GM19099 (cell line): ENCODE data around the gene KRTAP10-9.
"Not testable (repeated sequence)": the region's sequence is repeated elsewhere in the genome, so short reads cannot be mapped to it uniquely, and the experiment has no call there.

Experiments
- POLR2A ChIP-seq: IDR thresholded peaks from 3 replicates; pipeline ENCODE4 v1.6.1; 2011; ENCODE audit warnings: low read depth; ENCODE audit not compliant: insufficient read length; ENCODE audit errors: extremely low read depth

The KRTAP10-9 gene

DNA sequence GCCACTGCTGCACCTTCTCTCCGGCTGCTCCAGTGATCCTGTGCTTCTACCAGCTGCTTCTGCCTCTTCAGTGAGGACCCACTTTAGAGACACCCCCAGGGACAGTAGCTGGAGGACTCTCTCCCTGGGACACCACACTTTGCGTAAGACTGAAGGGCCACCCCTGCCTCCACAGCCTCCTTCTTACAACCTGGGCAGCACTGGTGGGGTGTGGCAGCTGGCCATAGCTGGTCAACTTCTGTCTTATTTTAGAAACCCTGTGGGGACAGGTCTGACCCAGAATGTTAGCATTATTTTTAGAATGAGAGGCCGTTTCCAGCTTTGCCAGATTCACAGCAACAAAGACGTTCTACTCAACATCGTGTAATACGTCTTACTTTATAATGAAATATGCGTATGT, 1.1 kb upstream of the KRTAP10-9 start:
- no peak for TF ChIP-seq POLR2A

DNA sequence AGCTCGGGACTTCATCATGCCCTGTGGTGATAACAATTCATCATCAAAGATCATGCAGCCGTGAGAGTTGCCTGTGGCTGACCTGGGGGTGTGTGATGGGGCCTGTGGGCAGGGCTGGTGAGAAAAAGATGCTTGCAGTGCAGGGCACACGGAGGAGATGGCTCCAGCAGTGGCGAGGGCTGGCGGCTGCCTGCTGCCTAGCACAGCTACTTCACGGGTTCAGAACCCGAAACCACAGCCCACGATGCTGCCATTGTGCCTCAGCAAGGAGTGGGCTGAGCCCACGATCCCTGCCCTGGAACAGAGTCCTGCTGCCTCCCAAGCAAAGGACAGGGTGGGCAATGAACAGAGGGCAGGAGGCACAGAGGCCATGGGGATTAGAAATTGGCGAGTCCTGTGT, 631 bp upstream of the KRTAP10-9 start:
- TF ChIP-seq POLR2A: no peak

DNA sequence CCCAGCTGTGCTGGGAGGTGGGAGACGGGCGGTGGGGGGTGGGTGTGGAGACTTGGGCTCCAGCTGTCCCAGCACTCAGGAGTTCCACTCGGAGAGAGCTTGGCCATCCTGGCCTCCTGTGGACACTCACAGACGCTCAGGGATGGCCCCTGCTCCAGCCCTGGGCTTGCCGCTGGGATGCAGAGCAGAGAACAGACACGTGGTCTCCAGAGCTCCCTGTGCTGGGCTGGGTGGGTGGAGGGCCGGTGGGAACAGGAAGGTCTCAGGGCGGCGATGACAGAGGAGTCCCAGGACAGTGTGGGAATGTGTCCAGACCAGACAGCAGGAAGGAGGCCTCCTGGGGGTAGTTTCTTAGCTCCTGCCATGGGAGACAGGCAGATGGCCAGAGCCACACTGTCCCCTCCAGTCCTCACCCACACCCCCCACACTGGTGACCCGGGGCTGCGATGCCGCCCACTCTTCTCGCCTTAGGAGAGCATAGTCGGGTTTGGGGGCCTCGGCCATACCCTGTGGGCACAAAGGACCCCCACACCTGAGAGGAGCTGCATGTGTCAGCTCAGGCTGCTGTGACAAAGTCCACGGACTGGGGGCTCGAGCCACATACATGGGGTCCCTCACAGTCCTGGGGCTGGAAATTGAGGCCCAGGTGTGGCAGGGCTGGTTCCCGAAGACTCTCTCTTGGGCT, 2.0 kb downstream of the KRTAP10-9 start:
- TF ChIP-seq POLR2A: no peak

DNA sequence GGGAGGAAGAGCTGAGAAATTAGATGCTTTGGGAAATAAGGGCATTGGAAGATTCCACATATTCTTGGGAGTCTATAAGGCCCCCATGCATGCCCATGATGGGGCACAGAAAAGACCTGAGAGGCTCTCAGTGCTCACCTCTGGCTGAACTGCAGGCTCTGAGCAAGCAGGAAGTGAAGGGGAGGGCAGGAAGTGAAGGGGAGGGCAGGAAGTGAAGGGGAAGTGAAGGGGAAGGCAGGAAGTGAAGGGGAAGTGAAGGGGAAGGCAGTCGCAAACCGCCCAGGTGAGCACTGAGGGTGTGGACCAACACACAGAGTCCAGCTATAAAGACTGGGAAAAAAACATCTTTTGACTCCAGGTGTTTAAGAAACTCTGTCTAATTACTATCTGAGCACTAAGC, 3.5 kb downstream of the KRTAP10-9 start:
- TF ChIP-seq POLR2A: no peak

DNA sequence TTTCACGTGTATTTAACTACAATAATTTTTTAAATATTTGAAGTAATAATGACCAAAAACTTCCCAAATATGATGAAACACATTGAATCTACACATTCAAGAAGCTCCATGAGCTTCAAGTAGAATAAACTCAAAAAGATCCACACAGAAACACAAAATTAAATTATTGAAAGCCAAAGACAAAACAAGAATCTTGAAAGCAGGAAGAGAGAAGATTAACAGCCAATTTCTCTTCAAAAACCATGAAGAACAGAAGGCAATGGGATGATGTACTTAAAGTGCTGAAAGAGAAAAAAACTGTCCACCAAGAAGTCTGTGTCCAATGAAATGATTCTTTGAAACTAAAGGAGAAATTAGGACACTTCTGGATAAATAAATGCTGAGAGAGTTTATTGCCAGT, 5.2 kb downstream of the KRTAP10-9 start:
- no peak for TF ChIP-seq POLR2A

DNA sequence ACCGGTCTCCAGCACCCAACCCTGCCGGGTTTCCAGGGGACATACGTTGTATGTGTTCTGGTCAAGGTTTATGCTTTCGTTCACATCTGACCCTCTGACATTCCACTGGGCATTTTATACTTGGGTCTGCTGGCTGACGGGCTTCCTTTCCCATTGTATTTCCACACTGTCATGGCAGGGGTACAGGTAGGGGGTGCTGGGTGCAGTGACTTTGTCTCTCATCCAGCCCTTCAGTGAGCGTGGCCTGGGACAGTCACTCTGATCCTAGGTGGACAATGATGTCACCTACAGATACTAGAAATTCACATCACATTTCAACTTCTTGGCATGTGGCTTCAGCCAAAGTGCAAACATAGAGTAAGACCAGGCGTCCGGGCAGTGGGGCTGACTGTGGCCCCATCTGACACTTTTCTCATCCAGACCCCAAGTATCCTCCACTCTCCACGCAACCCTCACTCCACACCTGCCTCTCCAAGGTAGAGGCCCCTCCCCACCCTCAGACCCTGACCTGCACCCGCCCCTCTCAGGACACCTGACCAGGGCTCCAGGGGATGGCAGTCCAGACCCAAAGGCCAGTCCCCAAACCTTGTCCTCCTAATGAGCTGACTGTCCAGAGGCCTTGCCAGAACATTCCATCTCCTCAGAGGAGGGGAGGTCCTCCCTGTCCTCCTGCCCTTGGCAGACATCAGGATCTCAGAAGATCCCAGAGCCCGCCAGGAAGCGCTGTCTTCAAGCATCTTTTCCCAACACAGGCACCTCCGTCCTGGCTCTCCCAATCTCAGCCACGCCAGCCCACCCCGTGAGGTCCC, 9.5 kb downstream of the KRTAP10-9 start:
- TF ChIP-seq POLR2A: no peak

DNA sequence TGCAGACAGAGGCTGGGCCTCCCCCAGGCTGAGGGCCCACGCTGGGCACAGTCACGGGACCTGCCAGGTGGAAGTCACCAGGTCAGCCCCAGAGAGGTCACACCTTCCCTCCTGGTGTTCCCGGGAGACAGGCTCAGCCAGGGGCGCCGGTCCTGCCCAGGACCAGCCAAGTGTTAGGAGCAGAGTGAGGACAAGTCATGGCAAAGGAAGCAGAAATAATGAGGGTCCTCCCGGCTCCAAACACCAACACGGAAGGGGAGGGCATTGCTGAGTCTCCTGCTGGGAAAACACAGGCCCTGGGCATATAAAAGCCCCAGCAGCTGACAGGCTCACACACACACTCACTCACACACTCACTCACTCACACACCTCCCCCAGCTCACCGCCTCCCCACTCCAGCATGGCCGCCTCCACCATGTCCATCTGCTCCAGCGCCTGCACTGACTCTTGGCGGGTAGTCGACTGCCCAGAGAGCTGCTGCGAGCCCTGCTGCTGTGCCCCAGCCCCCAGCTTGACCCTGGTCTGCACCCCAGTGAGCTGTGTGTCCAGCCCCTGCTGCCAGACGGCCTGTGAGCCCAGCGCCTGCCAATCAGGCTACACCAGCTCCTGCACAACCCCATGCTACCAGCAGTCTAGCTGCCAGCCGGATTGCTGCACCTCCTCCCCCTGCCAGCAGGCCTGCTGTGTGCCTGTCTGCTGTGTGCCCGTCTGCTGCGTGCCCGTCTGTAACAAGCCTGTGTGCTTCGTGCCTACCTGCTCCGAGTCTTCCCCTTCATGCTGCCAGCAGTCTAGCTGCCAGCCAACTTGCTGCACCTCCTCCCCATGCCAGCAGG, 10.3 kb downstream of the KRTAP10-9 start, which contains the start of gene KRTAP10-10:
TSS of gene KRTAP10-10 (plus strand) at position 339 of the 833 bp plus-strand sequence. CDS start at position 401, 62 bp downstream.
- no peak for TF ChIP-seq POLR2A

DNA sequence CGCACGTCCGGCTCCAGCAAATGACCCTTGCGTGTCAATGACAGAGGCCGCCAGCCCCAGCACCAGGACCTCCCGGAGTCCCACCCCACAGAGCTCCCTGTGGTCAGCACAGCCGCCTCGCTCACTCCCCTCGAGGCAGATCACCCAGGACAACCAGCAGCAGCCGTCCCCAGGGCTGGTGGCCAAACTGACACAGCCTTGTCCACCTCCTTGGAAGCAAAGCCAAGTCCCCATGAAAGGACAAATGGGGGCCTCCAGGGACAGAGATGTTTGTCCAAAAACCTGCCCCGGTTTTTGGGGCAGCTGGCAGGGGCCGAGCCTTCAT, 12.4 kb downstream of the KRTAP10-9 start:
- TF ChIP-seq POLR2A: no peak

DNA sequence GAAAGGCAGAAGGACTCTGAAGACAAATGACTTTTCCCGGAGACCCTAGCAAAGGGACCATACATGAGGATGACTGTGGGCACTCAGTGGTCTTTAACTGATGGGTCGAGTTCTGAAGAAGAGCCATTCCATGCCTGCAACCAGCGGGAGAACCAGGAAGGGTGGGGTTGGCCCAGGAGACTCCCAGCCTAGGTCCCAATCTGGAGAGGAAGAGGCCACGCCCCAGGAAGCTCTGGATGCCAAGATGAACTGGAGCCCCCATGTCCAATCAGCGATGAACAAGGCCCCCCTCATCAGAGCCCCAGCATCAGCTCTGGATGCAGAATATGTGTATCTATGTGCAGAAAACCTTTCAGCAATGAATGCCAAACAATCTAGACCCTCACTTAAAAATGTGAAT, 13.9 kb downstream of the KRTAP10-9 start:
- TF ChIP-seq POLR2A: no peak

DNA sequence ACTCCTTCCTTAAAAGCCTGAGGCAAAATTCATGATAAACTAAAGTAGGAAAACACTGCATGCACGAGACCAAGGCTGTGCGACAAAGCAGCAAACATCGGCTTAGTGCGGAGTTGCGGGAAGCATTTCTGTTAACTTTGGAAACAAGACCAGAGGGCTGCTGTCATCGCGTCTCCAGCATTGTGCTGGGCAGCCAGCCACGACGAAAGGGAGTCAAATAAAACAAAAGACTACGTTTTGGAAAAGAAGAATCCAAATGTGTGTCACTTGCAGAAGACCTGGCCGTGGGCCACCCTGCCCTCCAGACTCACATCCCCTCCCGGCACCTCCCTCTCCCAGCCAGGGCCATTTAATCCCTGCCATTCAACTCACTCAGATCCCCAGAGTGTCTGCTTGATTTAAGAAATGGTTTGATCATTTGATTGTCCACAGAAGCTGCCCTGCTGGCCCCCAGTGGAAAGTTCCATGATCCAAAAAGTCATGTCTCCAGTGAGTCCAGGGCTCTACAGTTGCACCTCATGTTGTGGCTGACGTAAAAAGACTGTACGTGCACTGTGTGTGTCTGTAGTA, 16.9 kb downstream of the KRTAP10-9 start:
- TF ChIP-seq POLR2A: no peak

DNA sequence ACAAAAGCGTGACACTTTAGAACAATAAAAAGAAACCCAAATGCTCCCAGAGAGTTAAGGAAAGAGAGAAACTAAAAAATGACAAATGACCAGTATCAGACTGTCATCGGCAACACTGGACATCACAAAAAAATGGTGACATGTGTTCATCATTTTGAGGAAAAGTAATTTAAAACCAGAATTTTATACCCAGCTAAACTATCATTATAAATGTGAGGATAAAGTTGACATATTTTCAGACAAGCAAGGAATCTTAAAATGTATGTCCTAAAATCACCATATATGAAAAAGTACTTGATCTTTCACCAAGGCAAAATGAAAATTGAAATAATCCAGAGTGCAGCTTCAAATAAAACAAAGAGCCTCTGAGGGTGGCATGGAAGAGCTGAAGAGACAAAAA, 18.0 kb downstream of the KRTAP10-9 start:
- TF ChIP-seq POLR2A: no peak

DNA sequence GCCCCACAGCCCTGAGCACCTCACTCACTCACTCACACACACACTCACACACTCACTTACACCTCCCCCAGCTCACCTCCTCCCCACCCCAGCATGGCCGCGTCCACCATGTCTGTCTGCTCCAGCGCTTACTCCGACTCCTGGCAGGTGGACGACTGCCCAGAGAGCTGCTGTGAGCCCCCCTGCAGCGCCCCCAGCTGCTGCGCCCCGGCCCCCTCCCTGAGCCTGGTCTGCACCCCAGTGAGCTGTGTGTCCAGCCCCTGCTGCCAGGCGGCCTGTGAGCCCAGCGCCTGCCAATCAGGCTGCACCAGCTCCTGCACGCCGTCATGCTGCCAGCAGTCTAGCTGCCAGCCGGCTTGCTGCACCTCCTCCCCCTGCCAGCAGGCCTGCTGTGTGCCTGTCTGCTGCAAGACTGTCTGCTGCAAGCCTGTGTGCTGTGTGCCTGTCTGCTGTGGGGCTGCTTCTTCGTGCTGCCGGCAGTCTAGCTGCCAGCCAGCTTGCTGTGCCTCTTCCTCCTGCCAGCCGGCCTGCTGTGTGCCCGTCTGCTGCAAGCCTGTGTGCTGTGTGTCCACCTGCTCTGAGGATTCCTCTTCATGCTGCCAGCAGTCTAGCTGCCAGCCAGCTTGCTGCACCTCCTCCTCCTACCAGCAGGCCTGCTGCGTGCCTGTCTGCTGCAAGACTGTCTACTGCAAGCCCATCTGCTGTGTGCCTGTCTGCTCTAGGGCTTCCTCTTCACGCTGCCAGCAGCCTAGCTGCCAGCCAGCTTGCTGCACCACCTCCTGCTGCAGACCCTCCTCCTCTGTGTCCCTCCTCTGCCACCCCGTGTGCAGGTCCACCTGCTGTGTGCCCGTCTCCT, 19.7 kb downstream of the KRTAP10-9 start, which contains the start of gene KRTAP10-11:
TSS of gene KRTAP10-11 (plus strand) at position 49 of the 856 bp plus-strand sequence. CDS start at position 94, 45 bp downstream.
- not testable (repeated sequence) for TF ChIP-seq POLR2A

DNA sequence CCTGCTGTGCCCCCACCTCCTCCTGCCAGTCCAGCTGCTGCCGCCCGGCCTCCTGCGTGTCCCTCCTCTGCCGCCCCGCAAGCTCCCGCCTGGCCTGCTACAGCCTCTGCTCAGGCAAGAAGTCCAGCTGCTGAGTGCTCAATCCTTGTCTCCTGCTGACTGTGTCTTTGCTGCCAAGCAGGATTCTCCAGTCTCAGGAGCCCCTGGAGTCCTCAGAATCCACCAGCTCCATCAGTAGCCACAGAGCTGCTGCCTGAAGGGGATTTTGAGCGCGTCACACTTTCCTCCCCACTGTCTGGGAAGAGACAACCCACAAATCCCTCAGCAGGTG, 20.3 kb downstream of the KRTAP10-9 start:
- no peak for TF ChIP-seq POLR2A

DNA sequence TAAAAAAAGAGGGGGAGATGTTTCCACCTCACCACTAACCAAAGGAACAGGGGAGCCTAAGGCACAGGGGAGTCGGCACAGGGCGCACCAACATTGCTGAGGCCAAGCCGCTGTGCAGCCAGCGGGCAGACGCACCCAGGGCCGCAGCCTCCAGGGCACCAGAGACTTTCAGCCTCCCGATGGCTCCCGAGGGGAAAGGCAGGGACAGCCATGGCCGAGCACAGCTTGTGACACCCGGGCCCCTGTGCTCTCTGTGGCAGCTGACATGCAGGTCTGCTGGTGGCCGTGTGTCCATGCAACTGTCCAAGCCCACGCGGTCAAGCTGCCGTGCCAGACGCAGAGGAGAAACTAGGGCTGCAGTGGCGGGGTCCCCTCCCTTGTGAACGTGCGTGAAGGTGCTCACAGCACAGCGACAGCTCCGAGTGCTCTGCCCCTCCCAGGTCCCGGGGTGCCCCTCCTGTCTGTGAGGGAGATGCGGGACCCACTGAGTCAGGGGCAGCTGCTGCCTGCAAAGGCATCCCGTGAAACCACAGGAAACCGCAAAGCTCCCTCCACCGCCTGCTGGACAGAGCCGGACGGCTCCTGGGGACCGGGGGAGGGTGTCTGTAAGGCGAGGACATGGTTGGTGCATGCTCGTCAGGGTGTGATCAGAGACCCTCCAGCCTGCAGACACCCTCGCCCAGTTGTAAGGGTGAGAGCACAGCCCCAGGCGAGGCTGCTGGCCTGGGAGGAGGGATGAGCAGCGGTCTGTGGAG, 21.8 kb downstream of the KRTAP10-9 start:
- TF ChIP-seq POLR2A: no peak

DNA sequence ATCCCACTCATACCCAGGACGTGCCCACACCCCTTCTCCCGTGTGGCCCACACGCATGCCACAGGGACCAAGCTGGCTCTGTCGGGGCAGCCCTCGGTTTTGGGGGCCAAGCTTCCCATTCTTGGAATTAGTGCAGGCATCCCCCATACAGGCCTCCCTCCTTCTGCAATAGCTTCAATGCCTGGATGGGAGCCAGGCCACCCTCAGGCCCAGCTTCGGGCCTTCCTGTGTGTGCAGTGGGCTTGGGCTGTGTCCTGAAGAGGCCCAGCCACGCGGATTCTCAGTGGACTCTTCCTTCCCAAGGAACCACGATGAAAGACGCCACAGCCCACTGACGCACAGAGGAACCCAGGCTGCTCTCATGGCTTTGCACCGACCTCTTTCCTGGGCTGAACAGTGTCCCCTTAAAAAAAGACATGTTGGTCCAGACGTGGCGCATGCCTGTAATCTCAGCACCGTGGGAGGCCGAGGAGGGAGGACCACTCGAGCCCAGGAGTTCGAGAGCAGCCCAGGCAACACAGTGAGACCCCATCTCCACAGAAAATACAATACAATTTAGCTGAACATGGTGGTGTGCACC, 22.7 kb downstream of the KRTAP10-9 start:
- TF ChIP-seq POLR2A: no peak
